SK-N-SH (cell line): ENCODE results near the gene CHGA. TPM values are rescaled to one million over a fixed set of nuclear protein-coding genes. Genes with fewer than 3 reads are reported as not detected.

Experiments
- CTCF ChIA-PET: fragments of 300-600, 350-600 bp; formaldehyde crosslinking; extraction: SDS; loops from one replicate; lab custom pipeline; 2021; lab: Yijun Ruan, JAX
- POLR2A ChIA-PET: fragments of 350-600 bp; sonication (Branson Sonifier 250); formaldehyde crosslinking; extraction: SDS; loops from one replicate; lab custom pipeline; 2020; ENCODE audit warnings: antibody characterized with exemption, inconsistent platforms; lab: Yijun Ruan, JAX
- DNase-seq: peaks from one replicate; pipeline ENCODE4 v3.0.0; 2012
- H2AFZ ChIP-seq: fragments of 200-600 bp; sonication (generic); 2 replicates; pipeline ENCODE4 v1.8.1; 2016; ENCODE audit warnings: antibody characterized with exemption, mild to moderate bottlenecking, low read depth
- H3F3A ChIP-seq: fragments of 200-600 bp; sonication (generic); replicated peaks from 2 replicates; pipeline ENCODE3; 2016; ENCODE audit warnings: antibody characterized with exemption, mild to moderate bottlenecking; ENCODE audit not compliant: insufficient read depth
- H3K27ac ChIP-seq, 2 experiments: fragments of 200-500 bp in 1 of 2; fragments of 200-600 bp in 1 of 2; sonication (Bioruptor generic) in 1 of 2; sonication (generic), shearing (Covaris generic) in 1 of 2; 2 replicates each; pipeline versions ENCODE4 v1.5.1 to v1.6.1; 2014 to 2016; ENCODE audit warnings: low read depth in 2 of 2, inconsistent platforms in 1 of 2, low read length in 1 of 2, mild to moderate bottlenecking in 1 of 2, mixed read lengths in 1 of 2
- H3K27me3 ChIP-seq: fragments of 200-600 bp; sonication (generic), shearing (Covaris generic); 2 replicates; pipeline ENCODE4 v1.6.1; 2016; ENCODE audit warnings: mixed run types; ENCODE audit not compliant: insufficient read depth
- H3K36me3 ChIP-seq, 2 experiments: fragments of 200-500 bp in 1 of 2; fragments of 200-600 bp in 1 of 2; sonication (Bioruptor generic) in 1 of 2; sonication (generic) in 1 of 2; replicated peaks in 1 of 2; 2 replicates each; pipeline versions ENCODE3 to v1.5.1; 2014 to 2016; ENCODE audit warnings: low read length in 1 of 2, mild to moderate bottlenecking in 1 of 2; ENCODE audit not compliant: insufficient read depth in 2 of 2, control insufficient read depth in 1 of 2
- H3K4me1 ChIP-seq, 2 experiments: fragments of 200-500 bp in 1 of 2; fragments of 200-600 bp in 1 of 2; sonication (Bioruptor generic) in 1 of 2; sonication (generic), shearing (Covaris generic) in 1 of 2; 2 replicates each; pipeline versions ENCODE4 v1.5.1 to v1.6.1; 2014 to 2016; ENCODE audit warnings: low read depth in 1 of 2, low read length in 1 of 2, mixed run types in 1 of 2; ENCODE audit not compliant: insufficient read depth in 2 of 2, control insufficient read depth in 1 of 2
- H3K4me2 ChIP-seq: fragments of 200-600 bp; sonication (generic), shearing (Covaris generic); 2 replicates; pipeline ENCODE4 v1.6.1; 2017; ENCODE audit warnings: mixed run types
- H3K4me3 ChIP-seq, 2 experiments: fragments of 200-500 bp in 1 of 2; fragments of 200-600 bp in 1 of 2; sonication (Bioruptor generic) in 1 of 2; sonication (generic), shearing (Covaris generic) in 1 of 2; 2 replicates each; pipeline versions ENCODE4 v1.5.1 to v1.8.1; 2014 to 2016; ENCODE audit warnings: low read depth in 2 of 2, inconsistent platforms in 1 of 2, low read length in 1 of 2, mild to moderate bottlenecking in 1 of 2, mixed read lengths in 1 of 2, moderate library complexity in 1 of 2
- H3K79me2 ChIP-seq: fragments of 200-600 bp; sonication (generic); 2 replicates; pipeline ENCODE4 v1.8.1; 2017; ENCODE audit warnings: mild to moderate bottlenecking; ENCODE audit not compliant: insufficient read depth
- H3K9ac ChIP-seq: fragments of 200-600 bp; sonication (generic); 2 replicates; pipeline ENCODE4 v1.6.1; 2017; ENCODE audit warnings: mixed run types
- H3K9me2 ChIP-seq: fragments of 200-600 bp; sonication (generic); 2 replicates; pipeline ENCODE4 v1.6.1; 2017; ENCODE audit warnings: mixed run types
- H3K9me3 ChIP-seq: fragments of 200-600 bp; sonication (generic); 2 replicates; pipeline ENCODE4 v1.6.1; 2017; ENCODE audit warnings: mixed run types, mild to moderate bottlenecking, moderate library complexity
- H4K20me1 ChIP-seq: fragments of 200-600 bp; sonication (generic); 2 replicates; pipeline ENCODE4 v1.6.1; 2017; ENCODE audit warnings: mild to moderate bottlenecking, mixed run types; ENCODE audit not compliant: insufficient read depth
- CHD2 ChIP-seq: fragments of 150-350 bp; IDR thresholded peaks from 2 replicates; pipeline ENCODE4 v1.6.1; 2018; ENCODE audit warnings: low read length; ENCODE audit not compliant: partially characterized antibody
- CTCF ChIP-seq: fragments of 200-600 bp; sonication (generic); IDR thresholded peaks from 2 replicates; pipeline ENCODE4 v1.6.1; 2017; ENCODE audit warnings: antibody characterized with exemption, mild to moderate bottlenecking, moderate library complexity
- ELF1 ChIP-seq: IDR thresholded peaks from 2 replicates; pipeline ENCODE4 v1.4.0; 2012
- EP300 ChIP-seq, 2 experiments: IDR thresholded peaks; 2 replicates each; pipeline versions ENCODE4 v1.4.0 to v1.6.1; 2012; ENCODE audit warnings: borderline replicate concordance in 1 of 2, low read depth in 1 of 2, low read length in 1 of 2
- FOXJ3 ChIP-seq: sonication (generic); formaldehyde crosslinking; IDR thresholded peaks from 2 replicates; pipeline ENCODE4 v1.5.1; 2020; ENCODE audit warnings: mild to moderate bottlenecking, missing genetic modification reagents
- GABPA ChIP-seq: IDR thresholded peaks from 2 replicates; pipeline ENCODE4 v1.4.0; 2012; ENCODE audit warnings: low read depth, mild to moderate bottlenecking
- GATA2 ChIP-seq: sonication (generic); formaldehyde crosslinking; IDR thresholded peaks from 2 replicates; pipeline ENCODE4 v1.5.0; 2020; ENCODE audit warnings: mild to moderate bottlenecking, missing genetic modification reagents
- IRF3 ChIP-seq: fragments of 150-350 bp; IDR thresholded peaks from 2 replicates; pipeline ENCODE4 v1.6.1; 2016; ENCODE audit warnings: mild to moderate bottlenecking, low read depth, low read length
- JUND ChIP-seq: IDR thresholded peaks from 2 replicates; pipeline ENCODE4 v1.4.0; 2012
- MXI1 ChIP-seq: IDR thresholded peaks from 2 replicates; pipeline ENCODE4 v1.6.1; 2012; ENCODE audit warnings: mild to moderate bottlenecking, low read depth, low read length, improper control_type of control experiment
- NRF1 ChIP-seq: IDR thresholded peaks from 2 replicates; pipeline ENCODE4 v1.6.1; 2012; ENCODE audit warnings: low read depth, mild to moderate bottlenecking, low read length
- POLR2AphosphoS5 ChIP-seq: IDR thresholded peaks from 2 replicates; pipeline ENCODE4 v1.6.1; 2012; ENCODE audit warnings: low read depth, low read length
- RCOR1 ChIP-seq: fragments of 150-350 bp; IDR thresholded peaks from 2 replicates; pipeline ENCODE4 v1.6.1; 2017; ENCODE audit warnings: antibody characterized with exemption, low read length
- RFX5 ChIP-seq: IDR thresholded peaks from 2 replicates; pipeline ENCODE4 v1.6.1; 2012; ENCODE audit warnings: mild to moderate bottlenecking, improper control_type of control experiment, low read length
- SIN3A ChIP-seq: IDR thresholded peaks from 2 replicates; pipeline ENCODE4 v1.6.1; 2012; ENCODE audit warnings: low read depth, mild to moderate bottlenecking, low read length, moderate library complexity, borderline replicate concordance
- SMC3 ChIP-seq: IDR thresholded peaks from 2 replicates; pipeline ENCODE4 v1.6.1; 2012; ENCODE audit warnings: low read depth, low read length, improper control_type of control experiment
- TAF1 ChIP-seq: IDR thresholded peaks from 2 replicates; pipeline ENCODE4 v1.6.1; 2012; ENCODE audit warnings: low read depth, mild to moderate bottlenecking, low read length, moderate library complexity, borderline replicate concordance
- TCF12 ChIP-seq: IDR thresholded peaks from 2 replicates; pipeline ENCODE4 v1.4.0; 2012
- USF1 ChIP-seq: IDR thresholded peaks from 2 replicates; pipeline ENCODE4 v1.4.0; 2012; ENCODE audit warnings: low read depth, borderline replicate concordance
- WGBS: methylation state at CpG from one replicate; pipeline ENCODE4 v1.1.6; 2017; ENCODE audit warnings: low lambda C conversion rate; 5-methylcytosine and 5-hydroxymethylcytosine counted together
- polyA plus RNA-seq, 3 experiments: library from polyadenylated mRNA; depleted of rRNA; stranded (reverse); fragments of >200 nt; gene quantifications; 2 replicates each; pipeline ENCODE4 v1.2.3, GENCODE V29; 2012
- TF ChIP-seq, protein P1 (sequence below): IDR thresholded peaks from 2 replicates; pipeline ENCODE4 v1.4.0; 2012; ENCODE audit warnings: low read depth, borderline replicate concordance

Gene CHGA
- polyA plus RNA-seq, 1 of the 3 experiments (the other 2 are of a cell fraction), result 5.6 TPM

- ChIA-PET POLR2A (interaction anchor here (0.6 to 1.9 kb wide), 13 partner anchors 10 to 156 kb away, joined by 3 to 13 read pairs (median 4); partner anchors contain the start of gene ITPK1), CTCF (interaction anchor here (0.6 to 5.2 kb wide), 11 partner anchors 11 to 226 kb away, joined by 3 to 20 read pairs (median 4); partner anchors contain the start of genes LYSET and MOAP1)
- no peak overlapping the region for H3K4me3 ChIP-seq
- H3K79me2 ChIP-seq, result no peaks in the 10 kb centered on the region
- H2AFZ ChIP-seq, result no peak overlapping the region
- no peaks in the 10 kb centered on the region for H3K27me3 ChIP-seq
- H3K4me1 ChIP-seq, result peaks cover 3 to 90% of the 10 kb centered on the region in 2 experiments; a peak in 3 of 4 replicates
- no peaks in the 10 kb centered on the region for H4K20me1 ChIP-seq
- H3K9me3 ChIP-seq, result no peaks in the 10 kb centered on the region
- no peaks in the 10 kb centered on the region for H3F3A ChIP-seq
- DNase-seq, result peak; percentile 95
- WGBS, result 88% methylated on average over 3 of the region's 10 CpGs
- H3K9ac ChIP-seq, result no peak overlapping the region
- H3K27ac ChIP-seq, result peak overlapping the region in 1 of 2 experiments; percentile 97; a peak in 2 of 4 replicates
- H3K36me3 ChIP-seq, result peaks cover 0 to 4% of the 10 kb centered on the region in 2 experiments
- peak; percentile 77 for TF ChIP-seq FOXJ3 (CRISPR knock-in tag)
- TF ChIP-seq RCOR1, result peak; percentile 13; the same call in 1 of the 2 replicates
- no peak for TF ChIP-seq TAF1
- peak; percentile 98 for TF ChIP-seq MXI1
- peak; percentile 46 for TF ChIP-seq CHD2
- no peak for TF ChIP-seq ELF1
- no peak for TF ChIP-seq GABPA
- peak in 1 of 2 experiments; percentile 86; a peak in 2 of 4 replicates for TF ChIP-seq EP300 (IDR thresholded peaks at IDR 0.05; ENCODE audit: borderline replicate concordance in 1 of 2, low read depth in 1 of 2, low read length in 1 of 2)
- H3K9me2 ChIP-seq, result no peaks in the 10 kb centered on the region
- H3K4me2 ChIP-seq, result no peak overlapping the region
Measured at GRCh38 chr14:92959189-92959531, 36.2 kb downstream of the CHGA start.

DNA sequence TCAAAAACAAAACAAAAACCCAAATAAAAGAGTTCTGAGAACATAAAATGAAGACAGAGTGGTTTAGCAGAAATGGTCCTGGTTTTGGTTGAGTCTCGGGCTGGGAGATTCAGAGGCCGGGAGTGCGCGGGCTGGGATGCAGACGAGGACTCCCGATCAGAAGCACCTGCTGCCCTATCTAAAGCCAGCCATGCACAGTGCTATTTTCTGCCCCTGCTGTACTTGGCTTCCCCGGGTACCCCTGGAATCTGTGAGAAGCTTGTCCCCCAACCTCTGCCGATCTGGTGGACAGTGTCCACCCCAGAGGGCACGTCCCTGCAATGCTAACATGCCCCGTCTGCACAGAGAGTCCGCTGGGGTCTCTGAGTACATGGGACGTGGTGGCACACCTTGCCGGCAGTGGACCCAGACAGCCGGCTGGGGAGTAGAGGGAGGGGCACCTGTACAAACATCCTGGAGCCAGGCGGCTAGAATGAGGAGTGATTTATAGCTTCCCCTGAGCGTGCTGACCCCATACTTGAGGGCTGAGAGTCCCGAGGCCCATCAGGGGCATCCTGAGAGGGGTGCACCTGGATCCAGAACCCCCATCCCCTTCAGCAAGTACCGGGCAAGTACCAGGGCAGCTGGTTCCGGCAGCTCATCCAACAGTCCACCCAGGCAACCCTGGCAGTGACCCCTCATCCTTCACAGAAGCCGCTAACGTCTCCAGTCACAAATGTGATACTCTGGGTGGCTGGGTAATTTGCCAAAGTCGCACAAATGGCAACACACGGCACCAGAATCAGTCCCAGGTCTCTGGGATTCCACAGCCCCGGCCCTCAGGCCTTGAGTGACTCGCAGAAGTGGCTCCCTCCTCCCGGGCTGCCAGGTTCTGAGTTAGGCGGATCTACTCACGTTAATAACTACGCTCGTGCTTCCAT is 37.1 kb downstream of the CHGA start:
- no peak for DNase-seq
- H3K9me2 ChIP-seq, result no peaks in the 10 kb centered on the region
- H3K9me3 ChIP-seq, result no peaks in the 10 kb centered on the region
- H3K4me3 ChIP-seq, result no peak overlapping the region
- H3K27ac ChIP-seq, result peak overlapping the region in 1 of 2 experiments; percentile 97; a peak in 2 of 4 replicates
- H3K27me3 ChIP-seq, result no peaks in the 10 kb centered on the region
- no peak overlapping the region for H3K9ac ChIP-seq
- WGBS, result 88% methylated on average over 29 of the region's 30 CpGs
- CTCF ChIA-PET, result interaction anchor here (0.8 to 5.2 kb wide), 10 partner anchors 8 to 198 kb away, joined by 3 to 20 read pairs (median 5); no protein-coding TSS in a partner anchor
- POLR2A ChIA-PET, result interaction anchor here (0.6 to 1.9 kb wide), 12 partner anchors 9 to 172 kb away, joined by 3 to 13 read pairs (median 4); partner anchors contain the start of gene ITPK1
- H4K20me1 ChIP-seq, result no peaks in the 10 kb centered on the region
- H2AFZ ChIP-seq, result no peak overlapping the region
- peaks cover 3 to 90% of the 10 kb centered on the region in 2 experiments; a peak in 3 of 4 replicates for H3K4me1 ChIP-seq
- H3K4me2 ChIP-seq, result no peak overlapping the region
- H3K36me3 ChIP-seq, result peaks cover 0 to 4% of the 10 kb centered on the region in 2 experiments
- H3F3A ChIP-seq, result no peaks in the 10 kb centered on the region
- H3K79me2 ChIP-seq, result no peaks in the 10 kb centered on the region
- no peak for TF ChIP-seq RCOR1
- no peak for TF ChIP-seq ELF1
- TF ChIP-seq, protein P1, sequence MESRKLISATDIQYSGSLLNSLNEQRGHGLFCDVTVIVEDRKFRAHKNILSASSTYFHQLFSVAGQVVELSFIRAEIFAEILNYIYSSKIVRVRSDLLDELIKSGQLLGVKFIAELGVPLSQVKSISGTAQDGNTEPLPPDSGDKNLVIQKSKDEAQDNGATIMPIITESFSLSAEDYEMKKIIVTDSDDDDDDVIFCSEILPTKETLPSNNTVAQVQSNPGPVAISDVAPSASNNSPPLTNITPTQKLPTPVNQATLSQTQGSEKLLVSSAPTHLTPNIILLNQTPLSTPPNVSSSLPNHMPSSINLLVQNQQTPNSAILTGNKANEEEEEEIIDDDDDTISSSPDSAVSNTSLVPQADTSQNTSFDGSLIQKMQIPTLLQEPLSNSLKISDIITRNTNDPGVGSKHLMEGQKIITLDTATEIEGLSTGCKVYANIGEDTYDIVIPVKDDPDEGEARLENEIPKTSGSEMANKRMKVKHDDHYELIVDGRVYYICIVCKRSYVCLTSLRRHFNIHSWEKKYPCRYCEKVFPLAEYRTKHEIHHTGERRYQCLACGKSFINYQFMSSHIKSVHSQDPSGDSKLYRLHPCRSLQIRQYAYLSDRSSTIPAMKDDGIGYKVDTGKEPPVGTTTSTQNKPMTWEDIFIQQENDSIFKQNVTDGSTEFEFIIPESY, result no peak
- no peak for TF ChIP-seq SIN3A
- TF ChIP-seq GATA2 (CRISPR knock-in tag), result no peak
- no peak for TF ChIP-seq POLR2AphosphoS5
- TF ChIP-seq IRF3, result no peak
- no peak for TF ChIP-seq USF1
- no peak for TF ChIP-seq NRF1
- TF ChIP-seq RFX5, result no peak
- no peak for TF ChIP-seq SMC3
- TF ChIP-seq TCF12, result no peak
- TF ChIP-seq CTCF, result no peak
- no peak for TF ChIP-seq EP300 (IDR thresholded peaks at IDR 0.05; ENCODE audit: borderline replicate concordance in 1 of 2, low read depth in 1 of 2, low read length in 1 of 2)
- no peak for TF ChIP-seq JUND
